HEK293T (cell line): ENCODE measurements around the gene ADAR.

Experiments
- ARNT ChIP-seq: fragments of 450-650 bp; IDR thresholded peaks from 2 replicates; pipeline ENCODE4 v1.6.1; 2017; ENCODE audit warnings: mild to moderate bottlenecking
- ELF4 ChIP-seq: fragments of 450-650 bp; IDR thresholded peaks from 2 replicates; pipeline ENCODE4 v1.6.1; 2017; ENCODE audit warnings: antibody characterized with exemption
- FOXA1 ChIP-seq: fragments of 450-650 bp; IDR thresholded peaks from 2 replicates; pipeline ENCODE4 v1.6.1; 2016; ENCODE audit warnings: mild to moderate bottlenecking
- FOXK2 ChIP-seq: fragments of 450-650 bp; IDR thresholded peaks from 2 replicates; pipeline ENCODE4 v1.6.1; 2016; ENCODE audit warnings: mild to moderate bottlenecking
- HDGF ChIP-seq: fragments of 450-650 bp; IDR thresholded peaks from 2 replicates; pipeline ENCODE4 v1.6.1; 2017; ENCODE audit warnings: antibody characterized with exemption, borderline replicate concordance
- LEF1 ChIP-seq: fragments of 450-650 bp; IDR thresholded peaks from 2 replicates; pipeline ENCODE4 v1.6.1; 2017; ENCODE audit warnings: mild to moderate bottlenecking, borderline replicate concordance
- NFRKB ChIP-seq: fragments of 450-650 bp; IDR thresholded peaks from 2 replicates; pipeline ENCODE4 v1.6.1; 2016; ENCODE audit warnings: mild to moderate bottlenecking, moderate library complexity
- TARDBP ChIP-seq: fragments of 450-650 bp; IDR thresholded peaks from 2 replicates; pipeline ENCODE4 v1.6.1; 2016

DNA sequence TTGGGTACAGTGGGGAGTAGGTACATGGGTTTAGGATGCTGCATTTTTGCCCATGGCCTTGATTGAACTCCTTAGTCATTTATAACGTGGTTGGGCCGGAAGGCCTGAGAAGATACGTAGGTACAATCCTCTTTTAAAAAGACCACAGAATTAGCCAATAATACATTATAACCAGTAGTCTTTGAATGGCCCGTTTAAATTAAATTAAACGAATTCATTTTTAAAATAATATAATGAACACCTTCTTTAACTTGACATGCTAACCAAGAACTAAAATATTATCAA, 20.1 kb upstream of the ADAR start:
- 0 out of 2 replicates have a peak, but pooled peaks have one; percentile 51 for TF ChIP-seq NFRKB
- no peak for TF ChIP-seq LEF1
- no peak for TF ChIP-seq ARNT
- TF ChIP-seq TARDBP, result no peak
- TF ChIP-seq ELF4, result no peak
- no peak for TF ChIP-seq FOXK2
- TF ChIP-seq HDGF, result no peak
- TF ChIP-seq FOXA1, result no peak
